ENCODE results near the gene SPTBN1.

DNA sequence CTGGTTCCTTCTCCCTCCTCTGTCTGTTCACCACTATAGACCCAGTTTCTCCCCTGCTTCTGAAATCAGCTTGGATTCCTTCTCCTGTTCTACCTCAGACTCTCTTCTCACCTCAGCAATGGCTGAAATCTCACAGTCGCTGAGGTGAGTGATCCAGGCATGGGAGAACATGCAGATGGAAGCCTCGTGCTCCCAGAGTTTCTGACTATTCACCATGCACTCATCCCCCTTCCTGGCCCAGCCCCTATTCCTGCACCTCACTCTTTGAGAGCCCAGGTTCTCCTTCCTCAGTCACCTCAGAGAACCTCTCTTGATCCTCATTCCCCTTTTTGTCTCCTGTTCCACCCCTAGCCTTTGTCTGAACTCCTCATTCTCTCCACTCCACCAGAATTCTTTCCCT lies 78.5 kb downstream of the SPTBN1 start:
- TF ChIP-seq SUZ12 (IDR thresholded peaks at IDR 0.05; ENCODE audit: low read depth, low read length) (no peak), NFIC (IDR thresholded peaks at IDR 0.05; ENCODE audit: low read length) (no peak), BHLHE40 (IDR thresholded peaks at IDR 0.05; ENCODE audit: low read length) (no peak), AGO2 (optimal IDR thresholded peaks at IDR 0.05; ENCODE audit: low read depth, low read length) (no peak)
